OCI-LY1 (cell line): ENCODE results near the gene NFIX.

Experiments
- CTCF ChIP-seq: fragments of 200-600 bp; sonication (generic), shearing (Covaris generic); IDR thresholded peaks from 2 replicates; pipeline ENCODE4 v1.5.1; 2017; ENCODE audit warnings: mild to moderate bottlenecking, antibody characterized with exemption, low read length, moderate library complexity, mixed read lengths
- EZH2 ChIP-seq: fragments of 200-600 bp; sonication (generic), shearing (Covaris generic); IDR thresholded peaks from 2 replicates; pipeline ENCODE4 v1.8.0; 2017; ENCODE audit warnings: borderline replicate concordance, mixed run types, mild to moderate bottlenecking, antibody characterized with exemption, low read length, moderate library complexity, mixed read lengths

- no peak for TF ChIP-seq CTCF
- TF ChIP-seq EZH2, result no peak
Measured at GRCh38 chr19:13018035-13018914, 23.0 kb downstream of the NFIX start.
